OCI-M2 (cell line): ENCODE results near the gene FHIT.

Source experiments
- DNase-seq: peaks from one replicate; lab custom pipeline; 2025; ENCODE audit not compliant: unreplicated experiment; lab: John Stamatoyannopoulos, UW

FHIT gene

GRCh38 chr3:60383345-60383744 is 867.9 kb downstream of the FHIT start:
- DNase-seq: no peak

- DNase-seq: no peak
These were observed 884.8 kb downstream of the FHIT start for GRCh38 chr3:60366486-60366885.

- no peak for DNase-seq
These were observed 885.9 kb downstream of the FHIT start for GRCh38 chr3:60365360-60365759.

GRCh38 chr3:60364475-60364874 is 886.8 kb downstream of the FHIT start:
- no peak for DNase-seq

GRCh38 chr3:60363817-60364216 is 887.4 kb downstream of the FHIT start:
- DNase-seq: no peak

- no peak for DNase-seq
These were observed 895.4 kb downstream of the FHIT start for GRCh38 chr3:60355825-60356224.

GRCh38 chr3:60351481-60351880 is 899.8 kb downstream of the FHIT start:
- DNase-seq: no peak

GRCh38 chr3:60344340-60344739 is 906.9 kb downstream of the FHIT start:
- no peak for DNase-seq

- DNase-seq: no peak
These were observed 907.4 kb downstream of the FHIT start for GRCh38 chr3:60343831-60344230.

- no peak for DNase-seq
These were observed 911.9 kb downstream of the FHIT start for GRCh38 chr3:60339304-60339703.

- DNase-seq: no peak
These were observed 913.8 kb downstream of the FHIT start for GRCh38 chr3:60337421-60337820.

GRCh38 chr3:60336061-60336460 is 915.2 kb downstream of the FHIT start:
- no peak for DNase-seq

- DNase-seq: no peak
These were observed 917.5 kb downstream of the FHIT start for GRCh38 chr3:60333710-60334109.

- no peak for DNase-seq
These were observed 921.1 kb downstream of the FHIT start for GRCh38 chr3:60330107-60330506.

GRCh38 chr3:60325610-60326170 is 925.6 kb downstream of the FHIT start:
- no peak for DNase-seq

GRCh38 chr3:60323651-60324050 is 927.6 kb downstream of the FHIT start:
- no peak for DNase-seq

GRCh38 chr3:60323180-60323579 is 928.1 kb downstream of the FHIT start:
- no peak for DNase-seq

GRCh38 chr3:60322298-60322856 is 928.9 kb downstream of the FHIT start:
- DNase-seq: no peak

GRCh38 chr3:60319179-60319858 is 931.9 kb downstream of the FHIT start:
- no peak for DNase-seq

- DNase-seq: no peak
These were observed 935.0 kb downstream of the FHIT start for GRCh38 chr3:60316121-60316797.

GRCh38 chr3:60313951-60314461 is 937.2 kb downstream of the FHIT start:
- no peak for DNase-seq

GRCh38 chr3:60313231-60313798 is 937.9 kb downstream of the FHIT start:
- DNase-seq: no peak
